ENCODE results near the gene AMOTL2. TPM values are rescaled to one million over a fixed set of nuclear protein-coding genes. Genes with fewer than 3 reads are reported as not detected.

The AMOTL2 gene
- total RNA-seq, 4 donors from 2014 or later, result 49.4 to 87.5 (median 61.4) TPM

DNA sequence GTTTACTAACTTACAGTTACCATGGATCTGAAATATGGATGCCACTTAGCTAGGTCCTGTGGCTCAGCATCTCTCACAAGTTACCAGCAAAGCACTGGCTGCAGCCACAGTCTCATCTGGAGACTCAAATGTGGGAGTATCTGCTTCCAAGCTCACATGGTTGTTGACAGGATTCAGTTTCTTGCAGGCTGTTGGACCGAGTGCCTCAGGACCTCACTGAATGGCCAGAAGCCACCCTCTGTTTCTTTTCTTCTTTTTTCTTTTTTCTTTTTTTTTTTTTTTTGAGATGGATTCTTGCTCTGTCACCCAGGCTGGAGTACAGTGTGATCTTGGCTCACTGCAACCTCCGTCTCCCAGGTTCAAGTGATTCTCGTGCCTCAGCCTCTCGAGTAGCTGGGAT lies 20.1 kb upstream of the AMOTL2 start:
- intact Hi-C loops (cut with DNase I; ENCODE audit: low total_unique reads), result no loop called here
- H3K27ac ChIP-seq, result no peak overlapping the region
- H3K4me3 ChIP-seq, result no peak overlapping the region
- DNase-seq, result no peak
- H3K27me3 ChIP-seq, result no peaks in the 10 kb centered on the region
- H3K9me3 ChIP-seq, result no peaks in the 10 kb centered on the region
- TF ChIP-seq, protein P1, sequence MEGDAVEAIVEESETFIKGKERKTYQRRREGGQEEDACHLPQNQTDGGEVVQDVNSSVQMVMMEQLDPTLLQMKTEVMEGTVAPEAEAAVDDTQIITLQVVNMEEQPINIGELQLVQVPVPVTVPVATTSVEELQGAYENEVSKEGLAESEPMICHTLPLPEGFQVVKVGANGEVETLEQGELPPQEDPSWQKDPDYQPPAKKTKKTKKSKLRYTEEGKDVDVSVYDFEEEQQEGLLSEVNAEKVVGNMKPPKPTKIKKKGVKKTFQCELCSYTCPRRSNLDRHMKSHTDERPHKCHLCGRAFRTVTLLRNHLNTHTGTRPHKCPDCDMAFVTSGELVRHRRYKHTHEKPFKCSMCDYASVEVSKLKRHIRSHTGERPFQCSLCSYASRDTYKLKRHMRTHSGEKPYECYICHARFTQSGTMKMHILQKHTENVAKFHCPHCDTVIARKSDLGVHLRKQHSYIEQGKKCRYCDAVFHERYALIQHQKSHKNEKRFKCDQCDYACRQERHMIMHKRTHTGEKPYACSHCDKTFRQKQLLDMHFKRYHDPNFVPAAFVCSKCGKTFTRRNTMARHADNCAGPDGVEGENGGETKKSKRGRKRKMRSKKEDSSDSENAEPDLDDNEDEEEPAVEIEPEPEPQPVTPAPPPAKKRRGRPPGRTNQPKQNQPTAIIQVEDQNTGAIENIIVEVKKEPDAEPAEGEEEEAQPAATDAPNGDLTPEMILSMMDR (IDR thresholded peaks at IDR 0.05), result no peak
- TF ChIP-seq POLR2A (IDR thresholded peaks at IDR 0.05), result no peak
- H3K4me1 ChIP-seq, result no peaks in the 10 kb centered on the region
- no peaks in the 10 kb centered on the region for H3K36me3 ChIP-seq

DNA sequence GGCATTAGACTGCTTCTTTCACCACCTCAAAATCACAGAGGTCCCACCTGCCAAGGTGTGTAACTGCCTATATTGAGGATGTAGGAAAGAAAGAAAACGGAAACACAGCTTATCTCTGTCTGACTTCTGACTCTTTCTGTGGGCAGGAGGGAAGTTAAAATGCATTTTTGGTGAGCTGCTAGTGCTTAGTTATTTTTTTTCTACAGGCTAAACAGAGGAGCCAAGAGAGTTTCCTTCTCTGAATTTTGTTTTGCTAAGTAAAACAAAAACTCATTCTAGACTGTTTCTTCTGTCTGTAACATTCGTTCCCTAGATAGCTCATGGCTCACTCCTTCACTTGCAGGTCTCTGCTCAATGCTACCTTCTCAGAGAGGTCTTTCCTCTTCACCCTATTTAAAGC lies 18.8 kb upstream of the AMOTL2 start:
- H3K4me1 ChIP-seq, result no peaks in the 10 kb centered on the region
- H3K36me3 ChIP-seq, result no peaks in the 10 kb centered on the region
- no peak overlapping the region for H3K4me3 ChIP-seq
- H3K27me3 ChIP-seq, result no peaks in the 10 kb centered on the region
- TF ChIP-seq, protein P1 (IDR thresholded peaks at IDR 0.05), result no peak
- TF ChIP-seq POLR2A (IDR thresholded peaks at IDR 0.05), result no peak
- DNase-seq, result no peak
- H3K9me3 ChIP-seq, result no peaks in the 10 kb centered on the region
- H3K27ac ChIP-seq, result peak overlapping the region; percentile 2 to 17
- intact Hi-C loops (cut with DNase I; ENCODE audit: low total_unique reads), result no loop called here

DNA sequence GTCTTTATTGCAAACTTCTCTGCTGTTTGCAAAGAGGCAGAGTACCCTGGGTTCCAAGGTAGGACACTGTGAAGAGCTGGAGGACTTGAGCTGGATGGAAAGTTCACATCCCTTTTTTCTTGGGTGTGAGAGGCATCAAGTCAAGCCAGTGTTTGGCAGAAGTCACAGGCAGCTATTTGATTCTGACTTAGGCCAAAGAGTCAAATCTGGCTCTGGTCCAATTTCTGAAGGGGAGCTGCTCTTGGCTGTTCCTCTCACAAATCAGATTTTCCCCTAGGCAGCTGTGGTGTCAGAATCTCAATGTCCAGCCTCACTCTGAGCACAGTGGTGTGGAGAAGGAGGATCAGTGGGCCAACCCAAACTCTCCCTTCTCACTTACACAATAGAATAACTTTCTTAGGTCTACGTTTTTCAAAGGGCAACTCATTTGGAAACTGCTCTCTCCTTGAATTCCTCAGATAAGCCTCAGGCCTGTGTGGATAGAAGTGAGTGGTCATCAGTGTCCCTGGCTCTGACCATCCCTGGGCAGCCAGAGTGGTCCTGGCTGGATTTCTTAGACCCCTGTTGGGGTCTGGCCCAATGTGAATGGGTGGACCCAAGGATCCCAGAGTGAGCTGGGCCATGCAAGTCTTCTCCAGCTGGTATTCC lies 18.2 kb upstream of the AMOTL2 start:
- H3K4me3 ChIP-seq, result no peak overlapping the region
- no peaks in the 10 kb centered on the region for H3K9me3 ChIP-seq
- no peaks in the 10 kb centered on the region for H3K36me3 ChIP-seq
- no peaks in the 10 kb centered on the region for H3K27me3 ChIP-seq
- intact Hi-C loops (cut with DNase I; ENCODE audit: low total_unique reads), result no loop called here
- H3K4me1 ChIP-seq, result no peaks in the 10 kb centered on the region
- H3K27ac ChIP-seq, result peak overlapping the region in 1 of 2 donors; percentile 2
- no peak for TF ChIP-seq POLR2A (IDR thresholded peaks at IDR 0.05)
- TF ChIP-seq, protein P1 (IDR thresholded peaks at IDR 0.05), result no peak
- no peak for DNase-seq

GRCh38 chr3:134389865-134390264 lies 15.6 kb upstream of the AMOTL2 start:
- Histone ChIP-seq H3K27ac (no peak overlapping the region), H3K27me3 (no peaks in the 10 kb centered on the region), H3K9me3 (no peaks in the 10 kb centered on the region), H3K4me1 (no peaks in the 10 kb centered on the region), H3K4me3 (no peak overlapping the region), H3K36me3 (no peaks in the 10 kb centered on the region)
- no peak for DNase-seq
- intact Hi-C loops (cut with DNase I; ENCODE audit: low total_unique reads), result no loop called here
- TF ChIP-seq, protein P1 (IDR thresholded peaks at IDR 0.05), result no peak
- no peak for TF ChIP-seq POLR2A (IDR thresholded peaks at IDR 0.05)

GRCh38 chr3:134388788-134389485 lies 14.7 kb upstream of the AMOTL2 start:
- Histone ChIP-seq H3K27me3 (no peaks in the 10 kb centered on the region), H3K4me1 (no peaks in the 10 kb centered on the region), H3K4me3 (no peak overlapping the region), H3K36me3 (no peaks in the 10 kb centered on the region), H3K27ac (no peak overlapping the region), H3K9me3 (no peaks in the 10 kb centered on the region)
- TF ChIP-seq, protein P1 (IDR thresholded peaks at IDR 0.05), result no peak
- no peak for TF ChIP-seq POLR2A (IDR thresholded peaks at IDR 0.05)
- no peak for DNase-seq
- intact Hi-C loops (cut with DNase I; ENCODE audit: low total_unique reads), result no loop called here
